ENCODE results near the gene PCDHB7.
"Not testable (repeated sequence)": the region's sequence is repeated elsewhere in the genome, so short reads cannot be mapped to it uniquely, and the experiment has no call there.

PCDHB7 gene

GRCh38 chr5:141199359-141200235 is 27.2 kb downstream of the PCDHB7 start, which contains the start of gene PCDHB11:
Gene PCDHB11 (plus strand): TSS chr5:141199627. CDS start chr5:141199775, 148 bp downstream.
- no peak for DNase-seq (ENCODE audit: low spot score)
- Histone ChIP-seq H3K27ac (no peak within 1 kb of the TSS), H3K4me3 (peak within 1 kb of the TSS; percentile 17)
- TF ChIP-seq CTCF (IDR thresholded peaks at IDR 0.05) = no peak

- DNase-seq (ENCODE audit: low spot score); H3K27ac ChIP-seq: not testable (repeated sequence)
- peak overlapping the region; percentile 17 for H3K4me3 ChIP-seq
Measured at GRCh38 chr5:141201126-141201525, 28.7 kb downstream of the PCDHB7 start.

GRCh38 chr5:141201646-141202045 is 29.2 kb downstream of the PCDHB7 start:
- H3K27ac ChIP-seq; H3K4me3 ChIP-seq; DNase-seq (ENCODE audit: low spot score): not testable (repeated sequence)

GRCh38 chr5:141208478-141208877 is 36.0 kb downstream of the PCDHB7 start, which contains the start of gene PCDHB12:
Gene PCDHB12 (plus strand): TSS chr5:141208719. CDS start chr5:141208908, 189 bp downstream.
- no peak for TF ChIP-seq CTCF (IDR thresholded peaks at IDR 0.05)
- DNase-seq (ENCODE audit: low spot score) = no peak
- Histone ChIP-seq H3K27ac (no peak within 1 kb of the TSS), H3K4me3 (peak within 1 kb of the TSS; percentile 55)

- not testable (repeated sequence) for H3K4me3 ChIP-seq; H3K27ac ChIP-seq; DNase-seq (ENCODE audit: low spot score)
Measured at GRCh38 chr5:141210281-141210680, 37.8 kb downstream of the PCDHB7 start.

- DNase-seq (ENCODE audit: low spot score); H3K27ac ChIP-seq; H3K4me3 ChIP-seq: not testable (repeated sequence)
Measured at GRCh38 chr5:141210849-141211248, 38.4 kb downstream of the PCDHB7 start.

- not testable (repeated sequence) for DNase-seq (ENCODE audit: low spot score); H3K27ac ChIP-seq
- peak within 1 kb of the TSS; percentile 44 for H3K4me3 ChIP-seq
Measured at GRCh38 chr5:141213656-141214339, 41.4 kb downstream of the PCDHB7 start, which contains the start of gene PCDHB13. Gene PCDHB13 (plus strand): TSS chr5:141213919. CDS start chr5:141214124, 205 bp downstream.

GRCh38 chr5:141214583-141214982 is 42.1 kb downstream of the PCDHB7 start:
- not testable (repeated sequence) for DNase-seq (ENCODE audit: low spot score); H3K27ac ChIP-seq
- peak overlapping the region; percentile 8 for H3K4me3 ChIP-seq

- peak overlapping the region; percentile 40 for H3K4me3 ChIP-seq
- H3K27ac ChIP-seq; DNase-seq (ENCODE audit: low spot score): not testable (repeated sequence)
Measured at GRCh38 chr5:141215504-141215903, 43.1 kb downstream of the PCDHB7 start.

- not testable (repeated sequence) for H3K27ac ChIP-seq; DNase-seq (ENCODE audit: low spot score); H3K4me3 ChIP-seq
Measured at GRCh38 chr5:141216035-141216434, 43.6 kb downstream of the PCDHB7 start.

GRCh38 chr5:141223112-141223783 is 50.8 kb downstream of the PCDHB7 start, which contains the start of gene PCDHB14:
Gene PCDHB14 (plus strand): TSS chr5:141223343. CDS start chr5:141223506, 163 bp downstream.
- DNase-seq (ENCODE audit: low spot score) = no peak
- no peak for TF ChIP-seq CTCF (IDR thresholded peaks at IDR 0.05)
- peak within 1 kb of the TSS; percentile 49 for H3K4me3 ChIP-seq
- H3K27ac ChIP-seq = no peak within 1 kb of the TSS

- not testable (repeated sequence) for DNase-seq (ENCODE audit: low spot score); H3K4me3 ChIP-seq; H3K27ac ChIP-seq
Measured at GRCh38 chr5:141224844-141225243, 52.4 kb downstream of the PCDHB7 start.

GRCh38 chr5:141225421-141225820 is 53.0 kb downstream of the PCDHB7 start:
- not testable (repeated sequence) for DNase-seq (ENCODE audit: low spot score); H3K4me3 ChIP-seq; H3K27ac ChIP-seq

All from coronary artery (tissue), 2 donors.